NCI-H146 treated with DMSO at 0.1 percent for 48 hours (cell line): Measurements from ENCODE around the gene ALX4.

Source experiments
- DNase-seq: peaks from one replicate; lab custom pipeline; 2025; ENCODE audit not compliant: unreplicated experiment; lab: John Stamatoyannopoulos, UW

Gene ALX4

DNA sequence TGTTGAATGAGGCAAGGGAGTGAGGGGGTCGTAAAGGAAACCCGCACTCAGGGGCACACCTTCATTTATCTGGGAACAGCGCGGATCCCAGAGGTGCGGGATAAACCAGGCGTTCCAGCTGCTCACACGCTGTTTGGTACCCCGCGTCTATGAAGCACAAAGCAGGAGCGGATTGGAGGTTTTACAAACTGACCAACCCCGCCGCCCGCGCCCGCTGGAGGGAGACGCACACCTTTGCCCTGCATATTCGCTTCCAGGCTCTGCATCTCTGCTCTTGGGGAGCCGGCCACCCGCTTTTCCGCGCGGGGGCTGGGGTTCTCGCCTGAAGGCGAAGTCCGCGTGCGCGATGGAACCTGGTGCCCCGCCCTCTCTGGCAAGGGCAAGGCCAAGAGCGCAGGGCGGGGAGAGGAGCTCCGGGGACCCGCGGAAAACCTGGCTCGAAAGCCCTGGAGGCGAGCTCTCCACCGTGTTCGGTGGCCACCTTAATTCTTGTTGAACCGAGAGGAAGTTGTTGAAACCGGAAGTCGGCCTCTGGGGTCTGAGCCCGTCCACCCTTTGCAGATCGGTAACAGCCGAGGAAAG lies 6.8 kb upstream of the ALX4 start:
- peak; percentile 43 for DNase-seq

- DNase-seq, result no peak
These were observed 6.2 kb upstream of the ALX4 start for GRCh38 chr11:44315947-44316658.

- DNase-seq, result no peak
These were observed 4.8 kb upstream of the ALX4 start for GRCh38 chr11:44314733-44315132.

- no peak for DNase-seq
These were observed 4.0 kb upstream of the ALX4 start for GRCh38 chr11:44313761-44314489.

DNA sequence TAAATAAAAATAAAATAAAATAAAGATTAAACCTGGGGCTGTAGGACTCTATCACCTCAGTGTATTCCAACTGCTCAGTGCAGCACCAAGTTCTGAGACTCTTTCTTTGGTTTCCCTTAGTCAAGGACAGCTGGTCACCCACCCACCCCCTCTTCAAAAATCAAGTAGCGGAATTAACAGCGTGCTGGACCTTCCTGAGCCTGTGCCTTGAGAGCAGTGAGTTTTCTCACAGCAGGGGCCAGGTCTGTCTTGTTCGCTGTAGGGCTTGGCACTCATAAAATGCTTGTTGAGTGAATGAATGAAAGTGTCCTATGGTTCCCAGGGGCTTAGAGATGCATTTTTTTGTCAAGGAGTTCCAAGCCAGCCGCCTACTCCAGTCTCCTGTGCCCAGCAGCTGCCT lies 2.9 kb upstream of the ALX4 start:
- no peak for DNase-seq

GRCh38 chr11:44311339-44312261 lies 1.7 kb upstream of the ALX4 start:
- no peak for DNase-seq

DNA sequence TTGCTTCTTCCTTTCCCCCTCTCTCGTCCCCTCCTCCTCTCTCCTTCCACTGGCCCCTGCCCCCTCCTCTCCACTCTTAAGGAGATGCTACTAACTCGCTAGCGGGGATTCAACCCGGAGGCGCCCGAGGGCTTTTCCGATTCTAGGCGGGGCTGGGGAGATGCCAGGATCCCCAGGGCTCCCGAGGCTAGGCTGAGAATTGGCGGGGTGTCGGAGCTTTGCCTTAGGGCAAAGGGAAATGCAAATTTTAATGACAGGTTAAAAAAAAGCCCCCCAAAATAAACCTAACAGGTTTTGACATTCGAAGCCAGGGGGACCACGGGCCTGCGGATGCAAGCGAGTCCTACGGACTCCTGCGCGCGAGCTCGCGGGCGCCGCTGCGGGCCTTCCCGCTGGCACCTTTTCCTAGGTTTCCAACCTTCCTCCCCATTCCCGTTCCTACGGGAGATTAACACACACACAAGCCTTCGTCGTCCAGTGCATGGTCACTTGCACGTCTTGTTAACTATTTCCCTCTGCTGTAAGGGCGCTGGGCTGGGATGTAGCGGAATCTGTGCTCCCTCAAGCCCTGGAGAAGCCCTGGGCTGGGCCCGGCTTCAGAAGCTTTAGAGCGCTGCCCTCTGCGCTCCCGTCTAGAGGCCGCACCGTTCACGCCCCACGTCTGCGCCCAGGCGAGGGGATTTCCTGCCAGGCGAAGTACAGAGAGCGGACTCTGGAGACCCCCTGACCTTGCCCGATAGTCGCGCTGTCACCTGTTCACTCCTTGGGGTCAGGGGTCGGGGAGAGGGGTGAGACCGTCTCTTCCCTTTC lies 729 bp upstream of the ALX4 start:
- no peak for DNase-seq

DNA sequence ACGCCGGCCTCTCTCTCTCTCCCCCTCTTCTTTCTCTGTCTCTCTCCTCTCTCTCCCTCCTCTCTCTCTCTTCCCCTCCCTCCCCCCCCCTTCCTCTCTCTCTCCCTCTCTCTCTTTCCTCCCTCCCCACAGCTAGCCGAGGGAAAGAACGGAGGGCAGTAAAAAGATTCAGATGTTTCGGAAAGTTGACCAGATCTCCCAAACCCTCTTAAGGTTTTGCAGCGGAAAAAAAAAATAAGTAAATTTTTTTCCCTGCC lies 195 bp upstream of the ALX4 start:
- no peak for DNase-seq

- DNase-seq, result no peak
These were observed 939 bp downstream of the ALX4 start for GRCh38 chr11:44308923-44309477.

DNA sequence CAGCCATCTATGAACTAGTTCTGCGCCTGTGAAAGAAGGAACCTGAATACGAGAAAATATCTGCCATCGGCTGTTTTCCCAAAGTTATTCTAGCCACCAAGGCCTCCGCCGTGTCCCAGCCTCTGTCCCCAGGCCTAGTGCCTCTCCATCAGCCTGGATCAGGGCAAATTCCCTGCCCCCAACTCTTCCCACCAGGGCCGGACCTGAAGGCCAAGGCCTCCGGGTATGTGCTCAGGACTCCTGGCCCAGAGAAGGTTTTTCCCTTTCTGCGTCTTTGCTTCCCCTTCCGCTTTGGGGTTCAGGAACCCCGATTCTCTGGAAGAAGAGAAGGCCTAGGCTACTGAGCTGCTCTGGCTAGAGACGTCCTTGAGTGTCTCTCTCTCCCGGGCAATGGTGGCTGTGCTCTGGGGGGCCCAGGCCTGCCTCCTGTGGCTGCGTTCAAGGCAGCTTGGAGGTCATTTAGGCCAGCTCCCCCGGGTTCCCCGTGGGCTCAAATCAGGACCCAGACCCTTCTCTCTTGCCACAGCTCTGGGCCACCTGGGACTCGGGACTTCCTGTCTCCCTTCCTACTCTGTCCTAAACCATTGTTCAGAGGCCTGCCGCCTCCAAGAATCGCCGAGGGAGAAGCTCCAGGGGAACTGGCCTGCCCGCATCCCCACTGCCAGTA lies 1.6 kb downstream of the ALX4 start:
- DNase-seq, result no peak

DNA sequence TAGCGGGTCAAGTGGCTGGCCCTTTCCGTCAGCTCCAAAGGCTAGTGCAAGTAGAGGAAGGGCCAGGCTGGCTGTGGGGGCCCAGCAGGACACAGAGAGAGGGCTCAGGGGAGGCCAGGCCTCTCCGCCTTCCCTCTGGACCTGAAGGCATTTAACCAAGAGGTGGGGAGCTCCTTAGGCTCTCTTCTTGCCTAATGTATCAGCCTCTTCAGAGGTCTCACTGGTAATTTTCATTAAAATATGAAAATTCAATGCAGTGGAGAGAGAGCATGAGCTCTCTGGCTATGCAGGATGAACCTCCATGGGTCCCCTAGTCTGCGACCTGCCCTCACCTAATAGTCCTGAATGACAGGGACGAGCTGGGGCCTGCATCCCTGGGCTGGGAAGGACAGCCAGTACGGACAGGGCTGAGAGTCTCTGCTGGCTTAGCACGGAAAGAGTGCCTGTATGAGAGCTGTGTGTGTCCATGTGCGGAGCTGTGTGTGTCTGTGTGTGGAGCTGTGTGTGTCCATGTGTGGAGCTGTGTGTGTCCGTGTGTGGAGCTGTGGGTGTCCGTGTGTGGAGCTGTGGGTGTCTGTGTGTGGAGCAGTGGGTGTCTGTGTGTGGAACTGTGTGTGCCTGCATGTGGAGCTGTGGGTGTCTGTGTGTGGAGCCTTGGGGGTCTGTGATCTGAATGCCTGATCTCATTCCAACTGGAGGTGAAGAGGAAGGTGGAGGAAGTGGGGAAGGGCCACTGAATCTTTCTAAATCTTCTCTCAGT lies 2.4 kb downstream of the ALX4 start:
- DNase-seq, result no peak

- DNase-seq, result no peak
These were observed 3.1 kb downstream of the ALX4 start for GRCh38 chr11:44306918-44307244.

DNA sequence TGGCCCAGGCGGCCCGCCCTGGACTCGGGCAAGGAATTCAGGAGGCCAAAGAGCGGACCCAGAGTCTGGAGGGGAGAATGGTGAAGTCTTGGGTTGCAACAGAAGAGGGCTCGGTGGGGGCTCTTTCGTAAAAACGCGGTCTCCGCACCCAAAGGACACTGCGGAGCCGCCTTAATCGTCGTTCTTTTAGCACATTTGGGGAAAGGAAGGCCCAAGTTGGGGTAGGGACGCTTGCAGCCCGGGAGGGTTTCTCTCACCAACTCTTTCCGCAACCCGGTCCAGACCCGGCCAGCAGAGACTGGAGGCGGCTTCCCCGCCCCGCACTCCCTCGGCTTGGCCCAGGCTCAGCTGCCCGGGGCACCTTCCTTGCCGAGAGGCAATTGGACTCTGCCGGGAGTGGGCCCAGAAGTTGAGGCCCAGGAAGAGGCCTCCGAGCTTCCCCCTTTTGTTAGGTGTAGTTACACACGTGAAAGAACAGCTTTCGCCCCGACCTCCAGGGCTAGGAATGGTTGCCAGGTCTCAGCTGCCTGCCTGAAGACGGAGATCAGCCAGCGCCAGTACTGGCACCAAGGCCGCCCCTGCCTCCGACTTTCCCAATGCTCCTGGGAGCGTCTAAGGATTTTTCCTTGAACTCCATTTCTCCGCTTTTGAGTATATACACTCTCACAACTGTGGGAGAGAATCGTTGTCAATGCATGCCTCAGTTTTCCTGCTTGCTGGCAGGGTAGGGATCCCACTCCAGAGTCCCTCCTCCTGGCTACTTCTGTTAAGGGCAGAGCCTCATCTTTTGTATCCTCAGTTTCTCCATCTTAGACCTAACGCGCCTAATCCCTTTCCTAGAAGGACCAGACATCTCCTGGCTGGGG lies 3.7 kb downstream of the ALX4 start:
- no peak for DNase-seq

DNA sequence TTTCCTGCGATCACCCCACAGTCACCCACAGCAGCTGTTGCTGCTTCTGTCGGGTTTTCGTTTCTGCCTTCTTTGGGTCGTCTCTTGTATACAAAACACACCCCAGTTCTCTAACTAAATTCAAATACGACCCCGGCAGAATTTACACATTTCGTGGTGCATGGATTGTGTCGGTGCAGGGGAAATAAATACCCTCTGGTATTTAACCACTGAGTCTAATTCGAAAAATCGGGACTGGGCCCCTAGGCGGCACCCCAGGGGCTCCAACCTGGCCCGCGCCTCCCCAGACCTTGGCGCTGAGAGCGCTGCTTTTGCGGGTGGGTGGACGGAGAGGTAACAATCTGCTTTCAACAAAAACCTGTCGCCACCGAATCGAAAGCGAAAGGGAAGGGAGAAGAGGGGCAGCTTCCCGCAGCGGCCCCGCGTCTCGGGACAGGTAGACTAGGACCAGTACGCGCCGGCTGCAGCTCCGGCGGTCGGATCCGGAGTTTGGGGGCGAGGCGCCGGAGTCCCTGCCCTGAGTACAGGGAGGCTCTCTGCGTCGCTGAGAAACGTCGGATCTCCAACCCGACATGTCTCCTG lies 4.4 kb downstream of the ALX4 start:
- DNase-seq, result no peak

DNA sequence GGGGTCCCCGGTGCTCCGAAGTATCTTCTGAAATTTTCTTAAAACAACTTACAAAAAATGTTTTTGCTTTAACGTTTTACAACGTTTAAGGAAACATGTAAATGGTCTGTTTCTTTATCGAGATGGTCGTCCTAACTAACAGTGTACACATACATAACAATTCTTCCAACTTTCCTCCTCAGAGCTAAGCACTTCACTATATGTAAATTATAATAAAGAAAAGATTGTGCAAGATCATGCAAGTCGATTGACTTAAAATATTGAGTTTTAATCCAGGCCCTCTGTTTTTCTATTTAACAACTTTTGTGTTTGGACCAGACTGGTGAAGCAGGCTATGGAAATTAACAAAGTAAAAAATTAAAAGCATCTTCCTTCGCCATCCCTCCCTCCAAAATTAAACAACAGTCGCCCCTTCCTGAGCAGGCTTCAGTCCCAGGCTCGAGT lies 4.9 kb downstream of the ALX4 start:
- no peak for DNase-seq

DNA sequence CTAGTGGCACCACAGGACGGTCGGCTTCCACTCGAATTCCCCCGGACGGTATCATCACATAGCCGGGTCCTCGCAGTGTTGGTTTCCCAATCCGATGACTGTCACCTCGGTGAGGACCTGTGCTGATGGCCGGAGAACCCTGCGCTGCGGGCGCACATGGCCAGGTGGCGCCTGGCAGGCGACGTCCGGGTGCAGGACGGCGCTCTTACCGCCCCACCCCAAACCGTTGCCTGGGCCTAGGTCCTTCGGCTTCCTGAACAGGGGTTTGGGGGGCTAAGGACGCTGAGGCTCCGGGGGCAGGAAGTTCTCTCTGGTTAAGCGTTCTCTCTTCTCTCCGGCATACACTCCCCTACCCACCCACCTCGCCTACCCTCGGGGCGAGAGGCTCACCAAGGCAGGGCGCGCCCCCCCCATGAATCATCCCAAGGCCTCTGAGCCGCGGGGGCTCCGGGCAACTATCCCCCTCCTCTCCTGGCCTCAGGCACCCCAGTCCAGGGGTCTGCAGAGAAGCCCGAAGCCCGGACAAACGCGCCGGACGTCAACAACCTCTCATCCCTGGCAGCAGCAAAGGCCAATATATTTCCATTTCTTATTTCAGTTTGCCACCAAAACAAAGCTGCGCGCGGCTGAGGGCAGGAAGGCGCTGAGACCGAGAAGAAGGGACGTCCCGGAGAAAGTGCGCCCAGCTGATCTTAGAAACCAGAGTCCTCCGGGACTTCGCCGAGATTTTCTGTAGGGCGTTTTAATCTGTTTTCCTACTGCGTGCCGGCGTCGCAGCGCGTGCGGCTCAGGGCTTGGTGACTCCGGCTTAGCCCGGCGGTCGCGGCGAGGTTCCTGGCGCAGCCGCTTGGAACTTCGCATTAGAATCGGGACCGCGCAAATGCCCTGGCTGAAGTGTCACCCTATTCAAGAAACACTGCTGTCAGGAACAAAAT lies 5.6 kb downstream of the ALX4 start:
- DNase-seq, result no peak

- no peak for DNase-seq
These were observed 6.5 kb downstream of the ALX4 start for GRCh38 chr11:44303401-44303938.
